IPS DF 6.9 (cell line): ENCODE data around the gene SIGLEC6.

ENCODE experiments used
- DNase-seq: peaks from one replicate; pipeline ENCODE4 v3.0.0-alpha.2; 2013; ENCODE audit warnings: low read depth, low spot score
- H3K27ac ChIP-seq: one replicate; pipeline ENCODE4 v1.5.1; 2013; ENCODE audit warnings: low read length, control low read depth
- H3K27me3 ChIP-seq: 2 replicates; pipeline ENCODE4 v1.6.1; 2013; ENCODE audit warnings: mild to moderate bottlenecking, low read length; ENCODE audit not compliant: control insufficient read depth, insufficient read depth
- H3K36me3 ChIP-seq: 2 replicates; pipeline ENCODE4 v1.6.1; 2013; ENCODE audit warnings: low read length; ENCODE audit not compliant: control insufficient read depth, insufficient read depth
- H3K4me1 ChIP-seq: 2 replicates; pipeline ENCODE4 v1.6.1; 2013; ENCODE audit warnings: low read length; ENCODE audit not compliant: control insufficient read depth, insufficient read depth
- H3K4me3 ChIP-seq: 2 replicates; pipeline ENCODE4 v1.5.1; 2013; ENCODE audit warnings: mild to moderate bottlenecking, low read length
- H3K9me3 ChIP-seq: 2 replicates; pipeline ENCODE4 v1.6.1; 2013; ENCODE audit warnings: low read length, inconsistent platforms; ENCODE audit not compliant: control insufficient read depth, insufficient read depth
- WGBS: extraction: QIAGEN DNeasy Blood & Tissue Kit; methylation state at CpG from one replicate; pipeline ENCODE4 v1.1.7; 2013; ENCODE audit warnings: mixed read lengths, missing lambda C conversion rate; ENCODE audit not compliant: insufficient read length, insufficient coverage; 5-methylcytosine and 5-hydroxymethylcytosine counted together

Gene SIGLEC6

DNA sequence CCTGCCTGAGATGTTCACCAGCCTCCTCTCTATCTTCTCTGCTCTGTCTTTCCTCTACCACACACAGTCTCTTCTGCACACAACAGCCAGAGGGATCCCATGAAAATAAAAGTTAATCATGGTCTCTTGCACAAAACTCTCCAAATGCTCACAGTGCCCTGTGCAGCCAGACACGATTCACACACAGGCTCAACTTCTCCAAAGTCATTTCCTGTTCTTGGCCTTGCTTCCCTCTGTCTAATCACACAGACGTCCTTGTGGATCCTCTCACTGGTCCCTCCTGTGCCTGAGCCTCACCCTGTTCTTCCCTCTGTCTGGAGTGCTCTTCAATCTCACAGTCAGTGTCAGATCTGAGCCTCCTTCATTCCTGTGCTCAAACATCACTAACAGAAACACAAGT lies 37.7 kb downstream of the SIGLEC6 start:
- Histone ChIP-seq H3K4me3 (no peak overlapping the region), H3K4me1 (no peaks in the 10 kb centered on the region), H3K27ac (no peak overlapping the region), H3K36me3 (no peaks in the 10 kb centered on the region), H3K9me3 (no peaks in the 10 kb centered on the region), H3K27me3 (no peaks in the 10 kb centered on the region)
- no CpG with 5 or more reads among the region's 2 CpGs for WGBS
- no peak for DNase-seq

DNA sequence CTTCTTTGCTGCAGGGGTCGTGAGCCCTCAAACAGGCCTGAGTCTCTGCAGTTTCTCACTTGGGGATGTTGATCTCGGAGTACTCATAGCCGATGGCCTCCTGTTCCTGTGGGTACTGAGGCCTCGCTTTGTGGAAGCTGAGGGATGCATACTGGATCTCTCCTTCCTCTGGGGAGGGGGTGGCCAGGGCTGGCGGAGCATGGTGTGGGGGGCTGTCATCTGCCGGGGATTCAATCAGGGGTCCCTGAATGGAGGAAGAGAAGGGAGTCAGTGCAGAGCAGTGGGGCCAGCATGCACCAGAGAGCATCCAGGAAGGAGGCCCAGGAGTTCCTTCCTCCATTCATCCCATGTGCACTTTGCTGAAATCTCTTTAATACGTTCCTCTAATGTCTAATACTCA lies 39.9 kb downstream of the SIGLEC6 start:
- Histone ChIP-seq H3K4me1 (no peaks in the 10 kb centered on the region), H3K27me3 (no peaks in the 10 kb centered on the region), H3K27ac (no peak overlapping the region), H3K4me3 (no peak overlapping the region), H3K36me3 (no peaks in the 10 kb centered on the region), H3K9me3 (no peaks in the 10 kb centered on the region)
- no peak for DNase-seq
- WGBS = no CpG with 5 or more reads among the region's 7 CpGs

DNA sequence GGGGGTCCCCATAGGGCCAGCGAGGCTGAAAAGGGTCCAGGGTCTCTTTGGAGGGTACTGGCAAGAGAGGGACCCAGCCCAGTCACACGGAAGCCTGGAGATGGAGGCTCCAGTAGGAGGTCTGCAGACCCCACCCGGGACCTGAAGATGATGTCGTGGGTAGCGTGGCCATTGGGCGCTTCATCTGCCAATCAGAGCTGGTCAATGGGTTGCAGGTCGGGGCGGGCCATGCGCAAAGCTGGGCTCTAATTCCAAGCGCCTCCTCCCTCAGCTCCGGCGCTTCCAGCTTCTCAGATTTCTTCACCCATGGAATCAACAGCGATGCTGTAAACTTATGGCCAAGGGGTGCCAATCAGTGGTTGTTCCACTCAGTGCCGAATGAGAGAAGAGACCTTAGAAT lies 40.8 kb downstream of the SIGLEC6 start:
- no CpG with 5 or more reads among the region's 14 CpGs for WGBS
- Histone ChIP-seq H3K27me3 (no peaks in the 10 kb centered on the region), H3K4me1 (no peaks in the 10 kb centered on the region), H3K9me3 (no peaks in the 10 kb centered on the region), H3K27ac (no peak overlapping the region), H3K36me3 (no peaks in the 10 kb centered on the region), H3K4me3 (no peak overlapping the region)
- no peak for DNase-seq

DNA sequence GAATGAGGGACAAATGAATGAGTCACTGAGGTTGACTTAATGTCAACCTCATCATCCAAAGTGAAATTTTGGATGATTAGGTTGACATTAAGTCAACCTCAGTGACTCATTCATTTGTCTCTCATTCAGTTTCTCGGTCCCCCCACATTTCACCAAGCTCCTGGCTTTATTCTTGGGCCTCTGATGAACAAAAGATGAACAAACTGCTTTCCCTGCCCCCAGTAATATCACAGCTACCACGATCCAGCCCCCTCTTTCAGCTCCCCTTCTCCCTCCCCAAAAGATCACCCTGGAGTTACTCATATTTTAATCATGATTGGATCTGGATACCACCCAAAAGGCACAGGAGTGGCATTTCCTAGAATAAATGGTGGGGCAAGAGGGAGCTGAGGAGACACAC lies 42.4 kb downstream of the SIGLEC6 start:
- Histone ChIP-seq H3K27me3 (no peaks in the 10 kb centered on the region), H3K36me3 (no peaks in the 10 kb centered on the region), H3K4me3 (no peak overlapping the region), H3K4me1 (no peaks in the 10 kb centered on the region), H3K27ac (no peak overlapping the region), H3K9me3 (no peaks in the 10 kb centered on the region)
- WGBS = no CpG with 5 or more reads among the region's 2 CpGs
- DNase-seq = no peak

DNA sequence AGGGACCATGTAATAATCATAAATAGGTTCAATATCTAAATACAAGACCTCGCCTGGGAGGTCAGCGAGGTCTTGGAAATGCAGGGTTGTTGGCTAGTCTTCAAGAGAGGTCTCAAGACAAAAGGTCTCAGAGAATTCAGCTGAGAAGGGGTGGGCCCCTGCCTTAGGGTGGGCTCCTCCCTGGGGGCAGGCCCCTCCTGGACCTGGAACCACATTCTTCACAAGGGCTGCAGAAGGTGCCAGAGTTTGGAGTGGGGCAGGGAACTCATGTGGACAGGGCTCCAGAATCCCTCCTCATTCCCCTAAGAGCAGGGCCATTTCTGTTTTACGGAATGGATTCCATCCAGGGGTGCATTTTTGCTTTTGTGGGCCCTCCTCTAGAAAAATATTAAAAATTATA lies 43.0 kb downstream of the SIGLEC6 start:
- Histone ChIP-seq H3K4me3 (no peak overlapping the region), H3K9me3 (no peaks in the 10 kb centered on the region), H3K4me1 (no peaks in the 10 kb centered on the region), H3K27ac (no peak overlapping the region), H3K27me3 (no peaks in the 10 kb centered on the region), H3K36me3 (no peaks in the 10 kb centered on the region)
- no peak for DNase-seq
- WGBS = no CpG with 5 or more reads among the region's 3 CpGs

DNA sequence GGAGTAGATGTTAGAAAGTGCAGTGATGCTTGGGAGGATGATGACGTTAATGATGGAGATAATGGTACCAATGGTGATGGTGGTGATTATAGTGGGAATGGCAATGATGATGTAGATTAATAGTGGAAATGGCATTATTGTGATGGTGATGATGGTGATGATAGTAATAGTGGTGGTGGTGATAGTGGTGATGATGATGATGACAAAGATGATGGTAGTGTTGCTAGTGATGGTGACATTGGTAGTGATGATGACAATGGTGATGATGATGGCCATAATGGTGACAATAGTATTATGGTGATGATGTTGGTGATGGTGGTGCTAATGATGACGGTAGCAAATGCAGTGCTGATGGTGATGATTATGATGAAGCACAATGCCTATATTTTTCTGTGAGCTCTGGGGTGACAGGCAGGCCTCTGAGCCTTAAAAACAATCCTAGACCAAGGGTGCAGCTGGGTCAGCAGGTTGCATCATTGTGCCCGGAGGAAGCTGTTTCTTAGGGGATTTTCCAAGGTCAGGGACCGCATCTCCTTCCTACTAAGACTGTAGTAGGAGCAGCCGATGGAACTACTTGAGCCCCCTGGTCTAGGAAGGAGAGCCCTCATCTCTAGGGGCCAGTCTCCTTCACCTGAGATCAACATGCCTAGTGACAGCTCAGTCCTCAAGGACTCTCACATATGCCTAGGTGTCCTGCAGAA lies 45.4 kb downstream of the SIGLEC6 start:
- WGBS = 100% methylated on average over 1 of the region's 5 CpGs

DNA sequence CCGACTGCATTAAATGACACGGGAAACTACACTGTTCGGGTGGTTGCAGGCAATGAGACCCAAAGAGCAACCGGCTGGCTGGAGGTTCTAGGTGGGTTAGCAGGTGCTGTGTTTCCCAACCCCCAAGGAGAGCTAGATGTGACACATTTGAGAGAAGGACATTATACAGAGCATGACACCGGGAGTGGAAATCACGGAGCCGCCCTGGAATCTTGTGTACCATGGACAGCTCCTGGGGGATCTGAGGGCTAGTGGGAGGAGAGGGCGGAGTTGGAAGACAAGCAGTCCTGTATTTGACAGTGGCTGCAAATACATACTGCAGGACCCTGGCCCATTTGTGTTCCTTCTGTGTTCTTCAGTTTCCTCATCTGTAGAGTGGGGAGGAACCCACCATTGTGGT lies 50.9 kb downstream of the SIGLEC6 start:
- peak; percentile 29 for DNase-seq
- H3K36me3 ChIP-seq = no peaks in the 10 kb centered on the region
- no peaks in the 10 kb centered on the region for H3K9me3 ChIP-seq
- no CpG with 5 or more reads among the region's 8 CpGs for WGBS
- no peak overlapping the region for H3K27ac ChIP-seq
- H3K27me3 ChIP-seq = no peaks in the 10 kb centered on the region
- H3K4me3 ChIP-seq = no peak overlapping the region
- H3K4me1 ChIP-seq = no peaks in the 10 kb centered on the region

More for the DNA sequence above, 45.4 kb downstream of the SIGLEC6 start:
- DNase-seq = no peak
- H3K4me1 ChIP-seq = no peaks in the 10 kb centered on the region
- H3K4me3 ChIP-seq = no peak overlapping the region
- no peak overlapping the region for H3K27ac ChIP-seq
- H3K9me3 ChIP-seq = no peaks in the 10 kb centered on the region
- H3K36me3 ChIP-seq = no peaks in the 10 kb centered on the region
- no peaks in the 10 kb centered on the region for H3K27me3 ChIP-seq

DNA sequence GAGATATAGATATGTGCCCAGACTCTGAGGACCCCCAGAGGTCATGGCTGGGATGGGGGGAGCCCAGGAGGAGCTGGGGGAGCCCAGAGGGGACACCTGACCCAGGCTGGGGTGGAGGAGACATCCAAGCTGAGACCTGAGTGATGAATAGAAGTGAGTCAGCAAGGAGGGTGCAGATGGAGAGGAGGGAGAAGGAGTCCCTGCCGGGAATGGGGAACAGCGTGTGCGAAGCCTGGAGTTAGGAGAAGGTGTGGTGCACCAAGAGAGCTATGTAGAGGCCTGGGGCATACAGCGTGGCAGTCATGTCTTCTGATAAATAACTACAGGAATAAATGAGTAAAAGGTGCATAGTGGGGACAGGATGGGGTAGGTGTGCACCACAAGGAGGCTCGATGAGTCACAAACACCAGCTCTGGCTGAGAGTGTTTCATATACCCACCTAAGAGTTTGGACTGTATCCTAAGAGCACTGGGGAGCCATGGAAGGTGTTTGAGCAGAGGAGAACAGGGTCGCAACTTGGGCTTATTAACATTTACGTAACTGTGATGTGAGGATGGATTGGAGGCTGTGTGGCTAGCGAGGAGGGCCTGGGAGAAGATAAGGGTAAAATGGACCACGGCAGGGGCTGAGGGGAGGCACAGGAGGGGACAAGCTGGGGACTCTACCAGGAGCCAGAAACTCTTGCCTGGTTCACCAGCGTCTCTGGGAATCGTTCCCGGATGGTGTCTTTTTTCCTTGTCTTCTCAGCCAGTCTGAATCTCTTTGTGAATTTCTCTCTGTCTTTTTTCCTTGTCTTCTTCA lies 51.7 kb downstream of the SIGLEC6 start:
- Histone ChIP-seq H3K4me1 (no peaks in the 10 kb centered on the region), H3K36me3 (no peaks in the 10 kb centered on the region), H3K4me3 (no peak overlapping the region), H3K27ac (no peak overlapping the region), H3K27me3 (no peaks in the 10 kb centered on the region), H3K9me3 (no peaks in the 10 kb centered on the region)
- DNase-seq = no peak
- no CpG with 5 or more reads among the region's 12 CpGs for WGBS

DNA sequence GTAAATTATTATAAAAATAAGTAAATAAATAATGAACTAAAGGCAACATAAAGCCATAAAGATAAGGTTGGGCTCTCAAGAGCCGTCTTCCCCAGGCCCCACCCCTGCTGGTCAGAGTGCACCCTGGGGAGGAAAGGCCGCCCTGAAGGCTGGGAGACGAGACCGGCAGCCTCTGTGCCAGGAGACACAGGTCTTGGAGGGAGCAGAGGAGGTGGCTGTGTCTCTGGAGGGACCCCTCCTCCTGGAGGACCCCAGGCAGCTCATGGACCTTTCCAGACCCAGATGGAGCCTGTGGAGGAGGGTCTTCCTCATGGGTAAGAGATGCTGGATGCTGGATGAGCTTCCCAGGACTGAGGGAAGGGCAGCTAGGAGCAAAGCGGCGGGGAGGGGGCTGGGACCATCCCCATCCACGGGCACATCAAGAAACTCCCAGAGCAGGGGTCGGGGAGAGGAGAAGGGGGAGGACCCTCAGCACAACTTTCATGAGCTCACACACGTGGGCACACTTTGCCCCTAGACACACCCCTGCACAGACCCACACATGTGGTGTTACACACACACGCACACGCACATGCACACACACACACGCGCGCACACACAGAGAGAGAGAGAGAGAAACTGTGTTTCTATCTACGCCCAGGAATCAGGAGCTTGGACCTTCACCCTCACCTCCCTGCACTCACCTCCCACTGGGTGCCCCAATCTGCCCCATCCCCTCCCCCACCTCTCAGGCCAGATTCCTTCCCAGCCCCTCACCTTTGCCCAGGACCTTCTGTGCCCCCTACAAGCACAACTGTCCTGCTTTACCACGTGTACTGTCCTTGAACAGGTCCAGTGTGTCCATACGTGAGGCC lies 52.9 kb downstream of the SIGLEC6 start, which contains the start of gene CEACAM18:
TSS of gene CEACAM18 (plus strand) at position 159 of the 854 bp plus-strand sequence.
- no peak within 1 kb of the TSS for H3K4me3 ChIP-seq
- no peaks in the 10 kb centered on the region for H3K9me3 ChIP-seq
- H3K36me3 ChIP-seq = no peaks in the 10 kb centered on the region
- no peaks in the 10 kb centered on the region for H3K4me1 ChIP-seq
- H3K27me3 ChIP-seq = no peaks in the 10 kb centered on the region
- WGBS = no CpG with 5 or more reads among the region's 17 CpGs
- no peak for DNase-seq
- no peak within 1 kb of the TSS for H3K27ac ChIP-seq

DNA sequence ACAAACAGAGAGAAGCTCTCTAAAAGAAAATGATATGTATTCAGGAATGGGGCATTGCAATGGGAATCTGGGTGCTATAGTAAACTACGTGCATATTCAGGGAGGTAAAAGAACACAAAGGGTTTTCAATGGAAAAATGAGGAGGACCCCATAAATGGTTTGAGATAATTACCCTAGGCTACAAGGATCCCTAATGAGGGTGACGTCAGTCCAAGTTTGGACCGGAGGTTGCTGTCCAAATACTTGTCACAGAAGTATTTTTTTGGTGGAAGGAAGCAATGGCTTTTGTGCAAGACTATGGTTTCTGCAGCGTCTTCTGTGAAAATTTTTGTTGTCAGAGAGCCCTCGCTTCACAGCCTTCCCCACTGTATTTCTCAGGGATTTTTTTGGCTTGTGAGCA lies 54.1 kb downstream of the SIGLEC6 start:
- Histone ChIP-seq H3K27me3 (no peaks in the 10 kb centered on the region), H3K9me3 (no peaks in the 10 kb centered on the region), H3K36me3 (no peaks in the 10 kb centered on the region), H3K4me1 (no peaks in the 10 kb centered on the region), H3K4me3 (no peak overlapping the region), H3K27ac (no peak overlapping the region)
- no peak for DNase-seq
- no CpG with 5 or more reads among the region's 5 CpGs for WGBS
